Measurements from ENCODE around the gene AKT1. TPM values are rescaled to one million over a fixed set of nuclear protein-coding genes. Genes with fewer than 3 reads are reported as not detected.

The AKT1 gene
- total RNA-seq, 1 donor from 2014 or later, result 155 TPM

GRCh38 chr14:104788873-104789663 is 6.5 kb downstream of the AKT1 start:
- DNase-seq (ENCODE audit: low read depth) (no peak), FAIRE-seq (no peak)
- Histone ChIP-seq H3K36me3 (ENCODE audit: insufficient read depth, low read length) (no peaks in the 10 kb centered on the region), H3K79me2 (ENCODE audit: insufficient read depth, low read length) (peaks cover 98% of the 10 kb centered on the region), H3K4me3 (ENCODE audit: insufficient read depth, low read depth, low read length) (no peak overlapping the region), H3K27me3 (ENCODE audit: insufficient read depth, low read length) (no peaks in the 10 kb centered on the region), H3K4me2 (ENCODE audit: low read length) (no peak overlapping the region), H2AFZ (ENCODE audit: low read depth, low read length) (no peak overlapping the region), H4K20me1 (ENCODE audit: insufficient read depth, low read length) (peaks cover 100% of the 10 kb centered on the region), H3K9ac (ENCODE audit: low read length) (no peak overlapping the region), H3K4me1 (ENCODE audit: insufficient read depth, low read length) (peaks cover 8% of the 10 kb centered on the region), H3K27ac (ENCODE audit: low read depth, low read length) (no peak overlapping the region), H3K9me3 (ENCODE audit: insufficient read depth, low read depth, low read length) (no peaks in the 10 kb centered on the region)
- peaks cover 5% of the 10 kb centered on the region for H3K36me3 Mint-ChIP-seq (ENCODE audit: low read depth, unreplicated experiment)
- no peaks in the 10 kb centered on the region for H3K27me3 Mint-ChIP-seq (ENCODE audit: low read depth, unreplicated experiment)
- TF ChIP-seq CTCF (IDR thresholded peaks at IDR 0.05; ENCODE audit: insufficient read depth, low read depth, low read length) (no peak), EZH2 (IDR thresholded peaks at IDR 0.05; ENCODE audit: insufficient read depth, low read length) (no peak)
- H3K4me3 Mint-ChIP-seq (ENCODE audit: unreplicated experiment), result no peak overlapping the region
- H3K27ac Mint-ChIP-seq (ENCODE audit: unreplicated experiment), result no peak overlapping the region
- H3K9me3 Mint-ChIP-seq (ENCODE audit: unreplicated experiment), result no peaks in the 10 kb centered on the region
- H3K4me1 Mint-ChIP-seq (ENCODE audit: low read depth, unreplicated experiment), result peaks cover 12% of the 10 kb centered on the region

- no peaks in the 10 kb centered on the region for H3K27me3 ChIP-seq (ENCODE audit: insufficient read depth, low read length)
- no peak for DNase-seq (ENCODE audit: low read depth)
- peaks cover 98% of the 10 kb centered on the region for H3K79me2 ChIP-seq (ENCODE audit: insufficient read depth, low read length)
- H3K4me2 ChIP-seq (ENCODE audit: low read length), result no peak overlapping the region
- H3K36me3 ChIP-seq (ENCODE audit: insufficient read depth, low read length), result no peaks in the 10 kb centered on the region
- H3K27ac Mint-ChIP-seq (ENCODE audit: unreplicated experiment), result no peak overlapping the region
- H2AFZ ChIP-seq (ENCODE audit: low read depth, low read length), result no peak overlapping the region
- H3K9me3 ChIP-seq (ENCODE audit: insufficient read depth, low read depth, low read length), result no peaks in the 10 kb centered on the region
- H3K4me1 ChIP-seq (ENCODE audit: insufficient read depth, low read length), result no peaks in the 10 kb centered on the region
- no peak overlapping the region for H3K27ac ChIP-seq (ENCODE audit: low read depth, low read length)
- H3K27me3 Mint-ChIP-seq (ENCODE audit: low read depth, unreplicated experiment), result no peaks in the 10 kb centered on the region
- H3K9me3 Mint-ChIP-seq (ENCODE audit: unreplicated experiment), result no peaks in the 10 kb centered on the region
- peaks cover 5% of the 10 kb centered on the region for H3K4me1 Mint-ChIP-seq (ENCODE audit: low read depth, unreplicated experiment)
- no peak overlapping the region for H3K4me3 Mint-ChIP-seq (ENCODE audit: unreplicated experiment)
- peaks cover 99% of the 10 kb centered on the region for H4K20me1 ChIP-seq (ENCODE audit: insufficient read depth, low read length)
- H3K9ac ChIP-seq (ENCODE audit: low read length), result no peak overlapping the region
- no peak for TF ChIP-seq CTCF (IDR thresholded peaks at IDR 0.05; ENCODE audit: insufficient read depth, low read depth, low read length)
- no peak overlapping the region for H3K4me3 ChIP-seq (ENCODE audit: insufficient read depth, low read depth, low read length)
- peaks cover 5% of the 10 kb centered on the region for H3K36me3 Mint-ChIP-seq (ENCODE audit: low read depth, unreplicated experiment)
- no peak for FAIRE-seq
Measured at GRCh38 chr14:104788161-104788818, 7.3 kb downstream of the AKT1 start.

DNA sequence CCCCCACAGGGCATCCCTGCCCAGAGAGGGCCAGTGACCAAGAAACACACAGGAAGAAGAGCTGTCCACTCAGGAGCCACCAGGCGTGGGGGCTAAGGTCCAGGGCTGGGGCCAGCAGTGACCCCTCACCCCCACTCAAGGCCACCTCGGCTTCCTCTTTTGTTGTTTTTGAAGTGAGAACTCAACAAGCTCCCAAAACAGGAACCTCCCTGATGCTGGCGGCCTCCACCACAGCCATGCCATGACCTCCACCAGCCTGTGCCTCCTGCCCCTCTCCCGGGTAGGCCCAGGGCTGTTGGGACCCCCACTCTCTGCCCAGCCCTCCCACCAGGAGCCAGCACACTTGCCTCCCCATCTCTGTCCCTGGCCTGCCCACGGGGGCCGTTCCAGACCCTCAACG is 7.8 kb downstream of the AKT1 start:
- H3K4me3 Mint-ChIP-seq (ENCODE audit: unreplicated experiment), result no peak overlapping the region
- H4K20me1 ChIP-seq (ENCODE audit: insufficient read depth, low read length), result peaks cover 98% of the 10 kb centered on the region

More for the DNA sequence above, 7.8 kb downstream of the AKT1 start:
- H3K36me3 ChIP-seq (ENCODE audit: insufficient read depth, low read length), result no peaks in the 10 kb centered on the region
- H3K4me1 ChIP-seq (ENCODE audit: insufficient read depth, low read length), result no peaks in the 10 kb centered on the region
- Mint-ChIP-seq H3K4me1 (ENCODE audit: low read depth, unreplicated experiment) (peaks cover 5% of the 10 kb centered on the region), H3K27me3 (ENCODE audit: low read depth, unreplicated experiment) (no peaks in the 10 kb centered on the region), H3K36me3 (ENCODE audit: low read depth, unreplicated experiment) (peaks cover 5% of the 10 kb centered on the region), H3K9me3 (ENCODE audit: unreplicated experiment) (no peaks in the 10 kb centered on the region), H3K27ac (ENCODE audit: unreplicated experiment) (no peak overlapping the region)
- TF ChIP-seq EZH2 (IDR thresholded peaks at IDR 0.05; ENCODE audit: insufficient read depth, low read length) (no peak), CTCF (IDR thresholded peaks at IDR 0.05; ENCODE audit: insufficient read depth, low read depth, low read length) (no peak)
- peaks cover 92% of the 10 kb centered on the region for H3K79me2 ChIP-seq (ENCODE audit: insufficient read depth, low read length)
- DNase-seq (ENCODE audit: low read depth), result no peak
- no peak for FAIRE-seq
- H3K4me3 ChIP-seq (ENCODE audit: insufficient read depth, low read depth, low read length), result no peak overlapping the region
- H3K9ac ChIP-seq (ENCODE audit: low read length), result no peak overlapping the region
- no peaks in the 10 kb centered on the region for H3K9me3 ChIP-seq (ENCODE audit: insufficient read depth, low read depth, low read length)
- no peak overlapping the region for H2AFZ ChIP-seq (ENCODE audit: low read depth, low read length)
- H3K27ac ChIP-seq (ENCODE audit: low read depth, low read length), result no peak overlapping the region
- H3K27me3 ChIP-seq (ENCODE audit: insufficient read depth, low read length), result no peaks in the 10 kb centered on the region
- H3K4me2 ChIP-seq (ENCODE audit: low read length), result no peak overlapping the region
